Raji (cell line): ENCODE measurements around the gene KCNS3.

Experiments used
- POLR2A ChIP-seq: IDR thresholded peaks from 2 replicates; pipeline ENCODE4 v1.6.1; 2011; ENCODE audit warnings: low read depth, low read length, control low read depth; ENCODE audit not compliant: insufficient read depth

KCNS3 gene

DNA sequence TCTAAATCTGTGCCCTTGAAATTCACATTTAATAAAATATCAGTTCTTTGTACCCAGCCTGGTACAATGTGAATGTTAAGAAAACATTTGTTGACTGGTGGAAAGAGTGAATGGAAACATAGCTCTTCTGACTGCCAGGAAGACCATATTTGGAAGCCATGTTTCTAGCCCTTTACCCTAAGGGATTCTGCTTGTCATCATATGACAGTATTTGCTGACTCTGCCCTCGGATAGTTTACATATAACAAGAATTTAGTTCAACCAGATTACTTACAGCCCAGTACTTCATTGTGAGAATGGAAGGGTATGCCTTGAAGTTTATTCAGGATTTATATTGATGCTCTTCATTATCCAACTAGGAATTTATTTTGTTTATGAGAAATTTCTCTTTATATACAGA is 13.8 kb upstream of the KCNS3 start:
- TF ChIP-seq POLR2A = no peak

DNA sequence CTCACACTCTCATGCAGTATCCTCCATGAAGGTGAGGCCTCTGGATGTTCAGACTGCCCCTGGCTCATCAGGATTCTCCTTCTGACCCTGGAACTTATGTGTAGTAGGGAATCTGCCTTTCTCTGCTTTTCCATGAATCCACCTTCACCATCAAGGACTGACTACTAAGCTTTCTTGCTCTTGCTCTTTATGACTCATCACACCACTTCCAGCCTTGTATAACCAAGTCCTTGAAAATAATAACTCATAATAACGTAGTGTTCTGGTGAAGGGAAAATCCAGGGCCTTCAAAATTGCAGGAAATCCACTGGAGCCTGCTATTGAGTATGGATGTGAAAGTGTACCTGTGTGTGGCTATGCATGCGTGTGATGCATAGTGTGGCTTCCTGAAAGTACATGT is 11.3 kb upstream of the KCNS3 start:
- TF ChIP-seq POLR2A = no peak

- no peak for TF ChIP-seq POLR2A
These were observed 9.3 kb upstream of the KCNS3 start for GRCh38 chr2:17869128-17869527.

DNA sequence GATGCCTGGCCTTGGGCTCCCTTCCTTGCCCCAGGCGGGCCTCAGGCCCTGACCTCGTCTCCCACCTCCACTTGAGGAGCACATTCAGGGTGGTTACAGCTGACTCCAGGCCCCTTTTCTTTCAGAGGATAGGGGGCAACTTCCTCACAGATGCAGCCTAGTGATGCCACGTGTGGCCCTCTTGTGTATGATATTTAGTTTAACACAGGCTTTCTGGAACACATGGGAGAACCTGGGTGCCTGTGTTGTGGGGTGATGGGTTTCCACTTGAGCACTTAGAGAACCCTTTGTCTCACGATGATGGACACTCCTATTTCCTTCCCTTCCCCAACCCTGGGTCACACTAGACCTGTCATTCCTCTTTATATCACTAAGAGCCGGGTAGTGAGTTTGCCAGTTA is 6.8 kb upstream of the KCNS3 start:
- TF ChIP-seq POLR2A = no peak

GRCh38 chr2:17873021-17873420 is 5.4 kb upstream of the KCNS3 start:
- TF ChIP-seq POLR2A = no peak

- no peak for TF ChIP-seq POLR2A
These were observed 1.9 kb upstream of the KCNS3 start for GRCh38 chr2:17876590-17876989.

DNA sequence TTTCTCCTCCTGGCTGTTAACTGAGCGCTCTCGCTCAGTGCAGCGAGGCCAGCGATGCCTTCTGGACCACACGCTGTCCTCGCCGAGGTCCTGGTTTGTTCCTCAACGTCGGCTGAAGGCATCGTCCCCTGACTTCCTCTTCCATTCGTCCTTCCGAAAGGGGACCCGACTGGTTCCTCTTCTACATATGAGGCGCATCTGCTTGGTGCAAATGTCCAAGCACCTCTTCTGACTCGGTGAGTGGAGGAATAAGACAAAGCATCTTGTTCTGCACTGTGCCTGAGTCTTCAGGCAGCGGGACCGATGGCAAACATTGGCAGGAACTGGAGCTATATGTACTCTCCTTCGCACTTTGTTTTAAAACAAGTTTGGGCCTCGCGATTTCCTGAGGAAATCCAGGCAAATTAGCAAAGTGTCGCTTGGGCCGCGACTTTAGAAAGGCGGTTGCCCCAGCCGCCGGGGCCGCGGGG is 621 bp upstream of the KCNS3 start:
- no peak for TF ChIP-seq POLR2A

DNA sequence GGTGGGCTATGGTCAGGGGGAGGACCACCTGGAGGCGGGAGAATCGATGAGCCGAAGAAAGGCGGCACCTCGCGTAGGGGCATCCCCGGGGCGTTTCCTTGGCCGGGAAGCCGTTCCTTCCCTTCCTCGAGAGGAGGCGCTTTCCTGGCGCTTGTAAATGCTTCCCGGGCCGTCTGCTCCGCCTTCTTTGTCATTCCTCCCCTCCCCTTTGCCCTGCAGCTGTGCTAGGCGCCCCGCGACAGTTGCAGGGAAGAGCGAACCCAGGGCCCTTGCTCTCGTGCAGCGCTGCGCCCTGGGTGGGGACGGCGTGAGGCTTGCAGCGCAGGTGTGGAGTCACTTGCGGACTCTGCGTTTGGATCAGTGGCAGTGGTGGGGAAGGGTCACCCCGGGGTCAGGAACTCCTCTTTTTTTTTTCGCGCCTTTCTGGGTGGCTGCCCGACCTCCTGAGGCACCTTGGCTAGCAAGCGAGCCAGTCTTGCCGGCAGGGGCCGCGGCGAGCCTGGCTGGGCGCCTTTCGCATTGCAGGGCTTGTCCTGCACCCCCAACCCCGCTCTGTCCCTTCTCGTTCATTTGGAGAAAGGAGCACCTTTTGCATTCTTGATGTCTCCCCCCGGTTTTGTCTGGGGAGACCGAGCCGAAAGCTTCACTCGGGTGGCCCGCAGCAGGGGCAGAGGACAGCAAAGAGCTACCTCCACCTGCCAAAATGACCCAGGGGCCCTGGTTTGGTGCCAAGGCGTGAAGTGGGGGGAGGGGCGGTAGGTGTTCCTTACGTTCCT is 858 bp downstream of the KCNS3 start:
- TF ChIP-seq POLR2A = no peak

DNA sequence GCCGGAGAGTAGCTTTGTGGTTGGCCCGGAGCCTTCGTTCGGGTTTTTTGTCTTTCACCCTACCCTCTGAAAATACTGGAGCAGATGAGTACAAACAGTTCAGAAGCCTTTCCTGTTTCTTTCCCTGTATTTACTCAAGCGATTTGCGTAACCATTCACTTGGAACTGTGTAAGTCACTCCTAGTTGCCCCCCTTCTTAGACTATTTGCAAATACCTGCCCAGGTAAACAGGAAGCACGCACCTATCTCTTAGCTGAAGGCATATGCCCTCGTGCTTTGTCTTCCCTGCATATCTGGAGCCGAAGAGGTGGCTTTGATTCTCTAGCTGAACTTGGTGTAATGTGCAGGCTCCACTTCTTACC is 1.4 kb downstream of the KCNS3 start:
- no peak for TF ChIP-seq POLR2A

GRCh38 chr2:17892770-17893534 is 14.5 kb downstream of the KCNS3 start:
- TF ChIP-seq POLR2A = no peak

GRCh38 chr2:17894005-17894404 is 15.5 kb downstream of the KCNS3 start:
- TF ChIP-seq POLR2A = no peak

- TF ChIP-seq POLR2A = no peak
These were observed 16.1 kb downstream of the KCNS3 start for GRCh38 chr2:17894556-17894955.

DNA sequence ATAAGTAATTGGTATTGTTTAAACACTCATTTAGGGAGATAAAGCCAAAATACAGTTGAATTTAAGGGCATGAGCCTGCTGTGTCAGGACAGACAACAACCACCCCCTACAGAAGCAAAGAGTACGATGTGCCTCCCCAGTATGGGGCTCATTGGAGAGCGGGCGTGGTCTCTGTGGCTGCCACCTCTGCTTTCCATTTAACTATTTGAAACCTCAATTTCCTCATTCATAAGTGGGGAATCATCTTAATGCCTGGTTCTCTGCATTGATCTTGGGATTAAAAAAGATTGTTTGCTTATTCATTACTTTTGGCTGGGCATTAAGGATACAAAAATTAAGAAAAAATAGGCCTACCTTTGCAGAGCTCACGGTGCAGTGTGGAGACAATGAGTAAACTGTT is 21.4 kb downstream of the KCNS3 start:
- TF ChIP-seq POLR2A = no peak

- no peak for TF ChIP-seq POLR2A
These were observed 22.8 kb downstream of the KCNS3 start for GRCh38 chr2:17901246-17901645.

DNA sequence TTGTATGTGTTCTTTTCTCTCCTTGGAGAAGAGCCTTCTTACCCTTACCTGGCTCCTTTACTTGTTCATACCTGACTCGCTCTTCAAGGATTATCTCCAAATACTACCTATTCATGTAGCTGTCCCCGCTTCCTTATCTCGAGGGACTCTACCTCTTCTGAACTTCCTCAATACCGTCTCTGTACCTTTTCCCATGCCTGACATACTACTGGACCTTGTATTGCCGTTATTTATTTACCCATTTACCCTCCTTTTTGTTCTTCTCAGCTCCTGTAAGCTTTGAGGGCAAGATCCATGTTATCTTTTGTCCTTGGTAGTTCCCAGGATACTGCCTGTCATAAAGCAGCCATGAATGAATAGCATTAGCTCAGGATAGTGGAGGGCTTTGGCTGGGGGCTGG is 32.5 kb downstream of the KCNS3 start:
- TF ChIP-seq POLR2A = no peak

- TF ChIP-seq POLR2A = no peak
These were observed 33.2 kb downstream of the KCNS3 start for GRCh38 chr2:17911491-17912260.
